ENCODE data around the gene MEPCE. TPM values are rescaled to one million over a fixed set of nuclear protein-coding genes. Genes with fewer than 3 reads are reported as not detected.

The MEPCE gene
- total RNA-seq, 1 donor from 2014 or later, result 18.5 TPM

DNA sequence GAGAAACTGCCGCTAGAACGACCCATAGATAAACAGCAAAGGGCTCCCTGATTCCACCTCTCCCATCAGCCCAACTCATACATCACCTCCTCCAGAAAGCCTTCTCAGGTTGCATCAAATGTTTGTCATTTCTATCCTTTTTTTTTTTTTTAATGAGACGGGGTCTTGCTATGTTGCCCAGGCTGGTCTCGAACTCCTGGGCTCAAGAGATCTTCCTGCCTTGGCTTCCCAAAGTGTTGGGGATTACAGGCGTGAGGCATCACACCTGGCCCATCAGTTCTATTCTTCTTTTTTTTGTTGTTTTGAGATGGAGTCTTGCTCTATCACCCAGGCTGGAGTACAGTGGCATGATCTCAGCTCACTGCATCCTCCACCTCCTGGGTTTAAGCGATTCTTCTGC is 27.4 kb downstream of the MEPCE start:
- TF ChIP-seq, protein P1, sequence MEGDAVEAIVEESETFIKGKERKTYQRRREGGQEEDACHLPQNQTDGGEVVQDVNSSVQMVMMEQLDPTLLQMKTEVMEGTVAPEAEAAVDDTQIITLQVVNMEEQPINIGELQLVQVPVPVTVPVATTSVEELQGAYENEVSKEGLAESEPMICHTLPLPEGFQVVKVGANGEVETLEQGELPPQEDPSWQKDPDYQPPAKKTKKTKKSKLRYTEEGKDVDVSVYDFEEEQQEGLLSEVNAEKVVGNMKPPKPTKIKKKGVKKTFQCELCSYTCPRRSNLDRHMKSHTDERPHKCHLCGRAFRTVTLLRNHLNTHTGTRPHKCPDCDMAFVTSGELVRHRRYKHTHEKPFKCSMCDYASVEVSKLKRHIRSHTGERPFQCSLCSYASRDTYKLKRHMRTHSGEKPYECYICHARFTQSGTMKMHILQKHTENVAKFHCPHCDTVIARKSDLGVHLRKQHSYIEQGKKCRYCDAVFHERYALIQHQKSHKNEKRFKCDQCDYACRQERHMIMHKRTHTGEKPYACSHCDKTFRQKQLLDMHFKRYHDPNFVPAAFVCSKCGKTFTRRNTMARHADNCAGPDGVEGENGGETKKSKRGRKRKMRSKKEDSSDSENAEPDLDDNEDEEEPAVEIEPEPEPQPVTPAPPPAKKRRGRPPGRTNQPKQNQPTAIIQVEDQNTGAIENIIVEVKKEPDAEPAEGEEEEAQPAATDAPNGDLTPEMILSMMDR (IDR thresholded peaks at IDR 0.05; ENCODE audit: partially characterized antibody, unreplicated experiment), result no peak
- Mint-ChIP-seq H3K4me3 (ENCODE audit: unreplicated experiment) (no peak overlapping the region), H3K27ac (ENCODE audit: unreplicated experiment) (no peak overlapping the region)

DNA sequence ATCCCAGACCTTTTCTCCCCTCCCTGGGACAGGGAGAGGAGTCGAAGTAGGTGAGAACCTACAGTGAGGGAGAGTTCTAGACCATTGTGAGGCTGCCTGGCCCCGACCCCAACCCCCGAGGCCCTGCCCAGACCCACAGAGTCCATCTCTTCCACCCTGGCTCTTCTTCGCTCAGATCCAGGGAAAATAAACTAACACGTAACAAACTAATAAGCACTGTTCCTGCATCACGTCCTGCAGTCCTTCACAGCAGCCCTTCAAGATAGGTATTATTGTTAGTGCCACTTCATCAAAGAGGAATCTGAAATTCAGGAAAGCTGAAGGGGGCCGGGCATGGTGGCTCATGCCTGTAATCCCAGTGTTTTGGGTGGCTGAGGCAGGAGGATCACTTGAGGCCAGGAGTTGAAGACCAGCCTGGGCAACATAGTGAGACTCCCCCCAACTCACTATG is 34.6 kb downstream of the MEPCE start, which contains the start of gene SPACDR:
SPACDR (minus strand) TSS at position 51 of the 451 bp plus-strand sequence. CDS start 235 bp downstream, outside the sequence.
- Mint-ChIP-seq H3K36me3 (ENCODE audit: unreplicated experiment) (no peaks in the 10 kb centered on the region), H3K27ac (ENCODE audit: unreplicated experiment) (no peak within 1 kb of the TSS), H3K4me1 (ENCODE audit: low read depth, unreplicated experiment) (no peaks in the 10 kb centered on the region), H3K4me3 (ENCODE audit: unreplicated experiment) (no peak within 1 kb of the TSS), H3K27me3 (ENCODE audit: unreplicated experiment) (peaks cover 2% of the 10 kb centered on the region), H3K9me3 (ENCODE audit: unreplicated experiment) (peaks cover 2% of the 10 kb centered on the region)
- DNase-seq, result no peak
- TF ChIP-seq, protein P1 (IDR thresholded peaks at IDR 0.05; ENCODE audit: partially characterized antibody, unreplicated experiment), result no peak

More for the DNA sequence above, 27.4 kb downstream of the MEPCE start:
- Mint-ChIP-seq H3K36me3 (ENCODE audit: unreplicated experiment) (no peaks in the 10 kb centered on the region), H3K4me1 (ENCODE audit: low read depth, unreplicated experiment) (peaks cover 2% of the 10 kb centered on the region), H3K9me3 (ENCODE audit: unreplicated experiment) (no peaks in the 10 kb centered on the region), H3K27me3 (ENCODE audit: unreplicated experiment) (peaks cover 1% of the 10 kb centered on the region)
- no peak for DNase-seq

DNA sequence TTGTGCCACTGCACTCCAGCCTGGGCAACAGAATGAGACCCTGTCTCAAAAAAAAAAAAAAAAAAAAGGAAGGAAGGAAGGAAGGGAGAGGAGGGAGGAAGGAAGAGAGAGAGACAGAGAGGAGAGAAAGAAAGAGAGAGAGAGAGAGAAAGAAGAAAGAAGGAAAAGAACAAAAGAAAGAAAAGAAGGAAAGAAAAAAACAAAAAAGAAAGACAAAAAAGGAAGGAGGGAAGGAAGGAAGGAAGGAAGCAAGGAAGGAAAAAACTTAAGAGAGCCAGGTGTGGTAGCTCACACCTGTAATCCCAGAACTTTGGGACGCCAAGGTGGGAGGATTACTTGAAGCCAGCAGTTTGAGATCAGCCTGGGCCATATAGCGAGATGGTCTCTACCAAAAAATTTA is 35.2 kb downstream of the MEPCE start:
- Mint-ChIP-seq H3K27me3 (ENCODE audit: unreplicated experiment) (peaks cover 2% of the 10 kb centered on the region), H3K9me3 (ENCODE audit: unreplicated experiment) (peaks cover 2% of the 10 kb centered on the region), H3K4me1 (ENCODE audit: low read depth, unreplicated experiment) (no peaks in the 10 kb centered on the region), H3K27ac (ENCODE audit: unreplicated experiment) (no peak overlapping the region), H3K4me3 (ENCODE audit: unreplicated experiment) (no peak overlapping the region), H3K36me3 (ENCODE audit: unreplicated experiment) (no peaks in the 10 kb centered on the region)
- DNase-seq, result no peak
- TF ChIP-seq, protein P1 (IDR thresholded peaks at IDR 0.05; ENCODE audit: partially characterized antibody, unreplicated experiment), result no peak

DNA sequence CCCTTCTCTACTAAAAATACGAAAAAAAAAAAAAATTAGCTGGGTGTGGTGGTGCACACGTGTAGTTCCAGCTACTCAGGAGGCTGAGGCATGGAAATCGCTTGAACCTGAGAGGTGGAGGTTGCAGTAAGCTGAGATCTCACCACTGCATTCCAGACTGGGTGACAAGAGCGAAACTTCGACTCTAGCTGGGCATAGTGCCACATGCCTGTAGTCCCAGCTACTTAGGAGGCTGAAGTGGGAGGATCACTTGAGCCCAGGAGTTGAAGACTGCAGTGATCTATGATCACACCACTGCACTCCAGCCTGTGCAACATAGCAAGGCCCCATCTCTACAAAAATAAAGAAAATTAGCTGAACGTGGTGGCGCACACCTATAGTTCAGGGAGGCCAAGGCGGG is 35.7 kb downstream of the MEPCE start:
- Mint-ChIP-seq H3K36me3 (ENCODE audit: unreplicated experiment) (no peaks in the 10 kb centered on the region), H3K4me1 (ENCODE audit: low read depth, unreplicated experiment) (no peaks in the 10 kb centered on the region), H3K27ac (ENCODE audit: unreplicated experiment) (no peak overlapping the region), H3K27me3 (ENCODE audit: unreplicated experiment) (peaks cover 2% of the 10 kb centered on the region), H3K4me3 (ENCODE audit: unreplicated experiment) (no peak overlapping the region), H3K9me3 (ENCODE audit: unreplicated experiment) (peaks cover 2% of the 10 kb centered on the region)
- TF ChIP-seq, protein P1 (IDR thresholded peaks at IDR 0.05; ENCODE audit: partially characterized antibody, unreplicated experiment), result no peak
- no peak for DNase-seq

DNA sequence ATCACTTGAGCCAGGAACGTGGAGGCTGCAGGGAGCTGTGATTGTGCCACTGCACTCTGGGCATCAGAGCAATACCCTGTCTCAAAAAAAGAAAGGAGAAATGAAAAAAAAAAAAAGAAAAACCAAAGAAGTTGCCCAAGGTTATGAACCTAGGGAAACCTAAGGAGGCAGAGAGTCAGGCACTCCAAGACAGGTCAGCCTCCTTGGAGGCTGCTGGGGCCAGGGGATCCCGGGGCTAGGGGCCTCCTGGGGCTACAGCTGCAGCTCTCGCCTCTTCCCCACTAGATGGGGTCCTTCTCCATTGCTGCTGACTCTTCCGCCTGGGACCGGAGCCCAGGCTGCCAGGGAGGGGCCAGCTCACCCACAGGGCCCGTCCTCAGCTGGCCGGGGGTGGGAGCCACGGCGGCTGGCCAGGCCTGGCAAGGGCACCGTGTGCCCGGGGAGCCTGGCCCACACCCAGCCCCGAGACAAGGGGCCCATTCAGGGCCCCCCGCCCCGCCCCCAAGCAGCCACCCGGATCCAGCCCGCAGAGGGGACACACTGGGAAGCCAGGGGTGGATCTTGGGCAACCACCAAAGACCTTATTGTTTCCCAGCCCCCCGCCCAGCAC is 36.2 kb downstream of the MEPCE start:
- Mint-ChIP-seq H3K4me3 (ENCODE audit: unreplicated experiment) (no peak overlapping the region), H3K27ac (ENCODE audit: unreplicated experiment) (no peak overlapping the region), H3K9me3 (ENCODE audit: unreplicated experiment) (peaks cover 2% of the 10 kb centered on the region), H3K4me1 (ENCODE audit: low read depth, unreplicated experiment) (no peaks in the 10 kb centered on the region), H3K27me3 (ENCODE audit: unreplicated experiment) (peaks cover 2% of the 10 kb centered on the region), H3K36me3 (ENCODE audit: unreplicated experiment) (no peaks in the 10 kb centered on the region)
- no peak for DNase-seq
- TF ChIP-seq, protein P1 (IDR thresholded peaks at IDR 0.05; ENCODE audit: partially characterized antibody, unreplicated experiment), result peak; percentile 34

Data from glutamatergic neuron (in vitro differentiated cells).